HCT116 (cell line): ENCODE data around the gene SYNE2. TPM values are rescaled to one million over a fixed set of nuclear protein-coding genes. Genes with fewer than 3 reads are reported as not detected.

Experiments used
- ATAC-seq: fragments of 200-7000 bp; cut with Tn5 transposase; 2 replicates; pipeline ENCODE4 v1.9.1; 2020; ENCODE audit warnings: mild to moderate bottlenecking, moderate library complexity
- BruUV-seq: library from RNA; stranded (reverse); fragments of 400-500 nt; replicated peaks from 2 replicates; lab custom pipeline; 2021; lab: Mats Ljungman, UMichigan
- CTCF ChIA-PET: fragments of 300-600 bp; sonication (Branson Sonifier 250); formaldehyde crosslinking; loops from one replicate; lab custom pipeline; 2021; ENCODE audit warnings: antibody characterized with exemption; lab: Charles Lee
- POLR2A ChIA-PET: fragments of 300-600, 350-600 bp; sonication (Branson Sonifier 250); formaldehyde crosslinking; loops from one replicate; lab custom pipeline; 2021; ENCODE audit warnings: antibody characterized with exemption; lab: Charles Lee
- RAD21 ChIA-PET, 2 experiments: fragments of 300-600 bp; sonication (Branson Sonifier 250); formaldehyde crosslinking; loops; one replicate each; lab custom pipeline; 2023; ENCODE audit warnings: low total read pairs in 2 of 2; ENCODE audit not compliant: uncharacterized antibody in 2 of 2, unreplicated experiment in 2 of 2, low non-redundant PET in 1 of 2; lab: Charles Lee
- DNase-seq: peaks from one replicate; pipeline ENCODE4 v3.0.0-alpha.2; 2010; ENCODE audit warnings: low read depth, low spot score
- H2AFZ ChIP-seq: fragments of 200-600 bp; shearing (Covaris generic), sonication (generic); 2 replicates; pipeline ENCODE4 v1.6.1; 2017; ENCODE audit warnings: low read depth, mixed run types, mixed read lengths, antibody characterized with exemption, low read length; ENCODE audit not compliant: poor library complexity, severe bottlenecking
- H3K27ac ChIP-seq: 2 replicates; pipeline ENCODE4 v1.5.1; 2012; ENCODE audit warnings: low read depth, low read length
- H3K27me3 ChIP-seq: fragments of 200-600 bp; sonication (generic); 2 replicates; pipeline ENCODE4 v1.6.1; 2016; ENCODE audit warnings: mixed run types, low read length, mixed read lengths; ENCODE audit not compliant: insufficient read depth
- H3K36me3 ChIP-seq, 2 experiments: fragments of 200-500 bp in 1 of 2; fragments of 200-600 bp in 1 of 2; sonication (Bioruptor generic) in 1 of 2; sonication (generic) in 1 of 2; 2 replicates each; pipeline versions ENCODE4 v1.5.1 to v1.6.1; 2014 to 2016; ENCODE audit warnings: low read length in 2 of 2, inconsistent platforms in 1 of 2, mixed read lengths in 1 of 2, mixed run types in 1 of 2; ENCODE audit not compliant: insufficient read depth in 2 of 2, control insufficient read depth in 1 of 2
- H3K4me1 ChIP-seq, 2 experiments: fragments of 200-600 bp in 1 of 2; sonication (generic) in 1 of 2; 2 replicates each; pipeline versions ENCODE4 v1.5.1 to v1.6.1; 2012 to 2017; ENCODE audit warnings: low read length in 2 of 2, inconsistent platforms in 1 of 2, mild to moderate bottlenecking in 1 of 2, mixed read lengths in 1 of 2, mixed run types in 1 of 2, moderate library complexity in 1 of 2; ENCODE audit not compliant: insufficient read depth in 2 of 2, control insufficient read depth in 1 of 2
- H3K4me2 ChIP-seq: fragments of 200-600 bp; sonication (generic); 2 replicates; pipeline ENCODE4 v1.6.1; 2017; ENCODE audit warnings: mixed run types, low read length, mixed read lengths
- H3K4me3 ChIP-seq, 2 experiments: fragments of 200-600 bp in 1 of 2; sonication (generic) in 1 of 2; replicated peaks in 1 of 2; 2 replicates each; pipeline ENCODE4 v1.5.1; 2011 to 2016; ENCODE audit warnings: low read length in 2 of 2, control low read depth in 1 of 2, low read depth in 1 of 2, mild to moderate bottlenecking in 1 of 2, mixed read lengths in 1 of 2, mixed run types in 1 of 2
- H3K79me2 ChIP-seq: fragments of 200-600 bp; sonication (generic); 2 replicates; pipeline ENCODE4 v1.6.1; 2017; ENCODE audit warnings: mild to moderate bottlenecking, mixed run types, low read length, moderate library complexity, mixed read lengths; ENCODE audit not compliant: insufficient read depth
- H3K9ac ChIP-seq: fragments of 200-600 bp; sonication (generic); 2 replicates; pipeline ENCODE4 v1.6.1; 2016; ENCODE audit warnings: low read length, mixed read lengths
- H3K9me2 ChIP-seq: fragments of 200-600 bp; sonication (generic), shearing (Covaris generic); 2 replicates; pipeline ENCODE4 v1.6.1; 2017; ENCODE audit warnings: mixed run types, mild to moderate bottlenecking, moderate library complexity; ENCODE audit not compliant: insufficient read depth
- H3K9me3 ChIP-seq, 2 experiments: fragments of 200-500 bp in 1 of 2; fragments of 200-600 bp in 1 of 2; sonication (Bioruptor generic) in 1 of 2; sonication (generic) in 1 of 2; 2 replicates each; pipeline ENCODE4 v1.6.1; 2014 to 2017; ENCODE audit warnings: low read length in 2 of 2, mixed read lengths in 2 of 2, inconsistent platforms in 1 of 2, low read depth in 1 of 2, mild to moderate bottlenecking in 1 of 2, mixed run types in 1 of 2, moderate library complexity in 1 of 2; ENCODE audit not compliant: control insufficient read depth in 1 of 2, insufficient read depth in 1 of 2
- H4K20me1 ChIP-seq: fragments of 200-600 bp; sonication (generic), shearing (Covaris generic); 2 replicates; pipeline ENCODE4 v1.6.1; 2017; ENCODE audit warnings: mixed run types, mild to moderate bottlenecking, moderate library complexity; ENCODE audit not compliant: insufficient read depth
- CEBPB ChIP-seq: IDR thresholded peaks from 2 replicates; pipeline ENCODE4 v1.6.1; 2012; ENCODE audit warnings: low read depth
- ELF1 ChIP-seq: IDR thresholded peaks from 2 replicates; pipeline ENCODE4 v1.6.1; 2012; ENCODE audit warnings: low read depth, borderline replicate concordance
- FOSL1 ChIP-seq: IDR thresholded peaks from 2 replicates; pipeline ENCODE4 v1.6.1; 2012; ENCODE audit warnings: low read depth
- JUND ChIP-seq: IDR thresholded peaks from 2 replicates; pipeline ENCODE4 v1.6.1; 2012
- SIN3A ChIP-seq: IDR thresholded peaks from 2 replicates; pipeline ENCODE4 v1.6.1; 2012; ENCODE audit warnings: low read depth
- SRF ChIP-seq: IDR thresholded peaks from 2 replicates; pipeline ENCODE4 v1.6.1; 2012; ENCODE audit warnings: low read depth
- YY1 ChIP-seq: IDR thresholded peaks from 2 replicates; pipeline ENCODE4 v1.6.1; 2011; ENCODE audit warnings: low read length, low read depth, moderate library complexity, mild to moderate bottlenecking; ENCODE audit not compliant: insufficient replicate concordance; ENCODE audit errors: extremely low read depth
- ZFX ChIP-seq: fragments of 450-650 bp; IDR thresholded peaks from 2 replicates; pipeline ENCODE4 v1.6.1; 2017
- intact Hi-C: fragments of 100-400 bp; cut with micrococcal nuclease; formaldehyde crosslinking; loops from 2 replicates; pipeline ENCODE4 v1.10.0; 2022
- total RNA-seq: library from RNA; stranded (reverse); gene quantifications from one replicate; pipeline ENCODE4 v1.2.1, GENCODE V29; 2021; ENCODE audit not compliant: unreplicated experiment
- TF ChIP-seq, protein P1 (sequence below): IDR thresholded peaks from 2 replicates; pipeline ENCODE4 v1.6.1; 2012
- TF ChIP-seq, protein P2 (sequence below), 3 experiments: fragments of 200-600 bp in 1 of 3; sonication (generic) in 1 of 3; IDR thresholded peaks in 2 of 3; conservative IDR thresholded peaks in 1 of 3; 2 replicates each; pipeline ENCODE4 v1.5.1; 2012 to 2017; ENCODE audit warnings: low read depth in 2 of 3, low read length in 2 of 3, antibody characterized with exemption in 1 of 3, borderline replicate concordance in 1 of 3, control low read depth in 1 of 3, mild to moderate bottlenecking in 1 of 3, mixed read lengths in 1 of 3, mixed run types in 1 of 3, moderate library complexity in 1 of 3; ENCODE audit not compliant: insufficient read depth in 1 of 3

SYNE2 gene
- total RNA-seq, 1 experiment from 2014 or later = 28.8 TPM

- TF ChIP-seq, protein P1, sequence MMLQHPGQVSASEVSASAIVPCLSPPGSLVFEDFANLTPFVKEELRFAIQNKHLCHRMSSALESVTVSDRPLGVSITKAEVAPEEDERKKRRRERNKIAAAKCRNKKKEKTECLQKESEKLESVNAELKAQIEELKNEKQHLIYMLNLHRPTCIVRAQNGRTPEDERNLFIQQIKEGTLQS = no peak
- TF ChIP-seq YY1 (no peak), SIN3A (no peak), FOSL1 (no peak)
- TF ChIP-seq, all 23 proteins: peak for 0
These were observed 267.2 kb downstream of the SYNE2 start (continued) for GRCh38 chr14:64119980-64120379.

- POLR2A ChIA-PET = no interaction called here
These were observed 270.5 kb downstream of the SYNE2 start for GRCh38 chr14:64123241-64123822.

More at GRCh38 chr14:64123241-64123822, 270.5 kb downstream of the SYNE2 start:
- Histone ChIP-seq H3K36me3 (peaks cover 0 to 9% of the 10 kb centered on the region in 2 experiments; a peak in 2 of 4 replicates), H3K79me2 (no peaks in the 10 kb centered on the region), H4K20me1 (no peaks in the 10 kb centered on the region), H3K4me2 (no peak overlapping the region), H2AFZ (no peak overlapping the region), H3K27ac (no peak overlapping the region), H3K9me3 (no peaks in the 10 kb centered on the region), H3K9me2 (no peaks in the 10 kb centered on the region), H3K4me1 (no peaks in the 10 kb centered on the region), H3K4me3 (no peak overlapping the region), H3K27me3 (no peaks in the 10 kb centered on the region), H3K9ac (no peak overlapping the region)
- TF ChIP-seq JUND (no peak), SRF (no peak), ZFX (no peak), SIN3A (no peak), CEBPB (no peak), FOSL1 (no peak), ELF1 (no peak)
- TF ChIP-seq, protein P2, sequence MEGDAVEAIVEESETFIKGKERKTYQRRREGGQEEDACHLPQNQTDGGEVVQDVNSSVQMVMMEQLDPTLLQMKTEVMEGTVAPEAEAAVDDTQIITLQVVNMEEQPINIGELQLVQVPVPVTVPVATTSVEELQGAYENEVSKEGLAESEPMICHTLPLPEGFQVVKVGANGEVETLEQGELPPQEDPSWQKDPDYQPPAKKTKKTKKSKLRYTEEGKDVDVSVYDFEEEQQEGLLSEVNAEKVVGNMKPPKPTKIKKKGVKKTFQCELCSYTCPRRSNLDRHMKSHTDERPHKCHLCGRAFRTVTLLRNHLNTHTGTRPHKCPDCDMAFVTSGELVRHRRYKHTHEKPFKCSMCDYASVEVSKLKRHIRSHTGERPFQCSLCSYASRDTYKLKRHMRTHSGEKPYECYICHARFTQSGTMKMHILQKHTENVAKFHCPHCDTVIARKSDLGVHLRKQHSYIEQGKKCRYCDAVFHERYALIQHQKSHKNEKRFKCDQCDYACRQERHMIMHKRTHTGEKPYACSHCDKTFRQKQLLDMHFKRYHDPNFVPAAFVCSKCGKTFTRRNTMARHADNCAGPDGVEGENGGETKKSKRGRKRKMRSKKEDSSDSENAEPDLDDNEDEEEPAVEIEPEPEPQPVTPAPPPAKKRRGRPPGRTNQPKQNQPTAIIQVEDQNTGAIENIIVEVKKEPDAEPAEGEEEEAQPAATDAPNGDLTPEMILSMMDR (IDR thresholded peaks at IDR 0.05 in 2 of 3, conservative IDR thresholded peaks at IDR 0.05 in 1 of 3; ENCODE audit: borderline replicate concordance in 1 of 3, insufficient read depth in 1 of 3, low read depth in 2 of 3, low read length in 2 of 3) = no peak
- CTCF ChIA-PET = no interaction called here
- intact Hi-C loops = no loop called here
- DNase-seq = no peak
- no peak for ATAC-seq
- RAD21 ChIA-PET = no interaction called here
- no TSS peak for BruUV-seq
